Cardiac fibroblast (primary cell): ENCODE results near the gene BRSK2.

ENCODE experiments used
- DNase-seq, 2 donors: peaks; one replicate each; pipeline versions ENCODE4 v3.0.0 to v3.0.0-alpha.2; 2010; ENCODE audit warnings: low read depth in 2 of 2
- H3K4me3 ChIP-seq, 2 donors: replicated peaks in 1 of 2; 1 replicate in 1 of 2; 2 replicates in 1 of 2; pipeline ENCODE4 v1.5.1; 2011; ENCODE audit warnings: low read depth in 2 of 2, low read length in 2 of 2, mild to moderate bottlenecking in 2 of 2, moderate library complexity in 1 of 2
- TF ChIP-seq, protein P1 (sequence below): IDR thresholded peaks from one replicate; pipeline ENCODE4 v1.5.1; 2011; ENCODE audit warnings: low read depth, mild to moderate bottlenecking, low read length, inconsistent platforms

Gene BRSK2

DNA sequence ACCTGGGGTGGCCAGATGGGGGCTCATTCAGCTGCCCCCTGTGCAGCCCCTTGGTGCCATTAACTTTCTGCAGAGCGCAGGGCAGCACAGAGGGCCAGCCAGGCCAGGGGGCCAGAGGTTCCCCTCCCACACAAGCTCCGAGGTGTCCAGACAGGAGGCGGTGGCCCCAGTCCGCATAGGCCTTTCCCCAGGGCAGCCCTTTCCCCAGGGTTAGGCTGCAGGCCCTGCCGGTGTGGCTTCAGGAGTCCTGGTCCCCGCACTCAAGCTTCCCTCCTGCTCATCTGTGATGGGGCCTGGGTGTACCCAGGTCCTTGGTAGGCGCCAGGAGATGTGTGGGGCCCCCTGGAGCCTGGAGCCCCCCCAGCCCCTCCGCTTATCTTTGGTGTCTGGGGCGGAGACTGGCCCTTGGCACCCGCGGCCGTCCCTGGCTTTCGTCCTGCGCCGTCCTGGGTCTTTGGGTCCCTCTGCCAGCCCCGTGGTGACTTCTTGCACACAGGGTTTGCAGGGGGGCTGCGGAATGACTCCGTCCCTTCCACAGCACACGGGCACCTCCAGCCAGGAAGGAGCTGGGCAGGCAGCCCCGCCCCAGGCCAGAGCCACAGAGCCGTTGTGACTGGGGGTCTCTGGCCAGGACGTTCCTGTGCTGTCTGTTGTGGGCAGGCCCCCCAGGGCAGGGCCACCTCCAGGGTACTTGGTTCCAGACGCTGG lies 8.9 kb downstream of the BRSK2 start:
- TF ChIP-seq, protein P1, sequence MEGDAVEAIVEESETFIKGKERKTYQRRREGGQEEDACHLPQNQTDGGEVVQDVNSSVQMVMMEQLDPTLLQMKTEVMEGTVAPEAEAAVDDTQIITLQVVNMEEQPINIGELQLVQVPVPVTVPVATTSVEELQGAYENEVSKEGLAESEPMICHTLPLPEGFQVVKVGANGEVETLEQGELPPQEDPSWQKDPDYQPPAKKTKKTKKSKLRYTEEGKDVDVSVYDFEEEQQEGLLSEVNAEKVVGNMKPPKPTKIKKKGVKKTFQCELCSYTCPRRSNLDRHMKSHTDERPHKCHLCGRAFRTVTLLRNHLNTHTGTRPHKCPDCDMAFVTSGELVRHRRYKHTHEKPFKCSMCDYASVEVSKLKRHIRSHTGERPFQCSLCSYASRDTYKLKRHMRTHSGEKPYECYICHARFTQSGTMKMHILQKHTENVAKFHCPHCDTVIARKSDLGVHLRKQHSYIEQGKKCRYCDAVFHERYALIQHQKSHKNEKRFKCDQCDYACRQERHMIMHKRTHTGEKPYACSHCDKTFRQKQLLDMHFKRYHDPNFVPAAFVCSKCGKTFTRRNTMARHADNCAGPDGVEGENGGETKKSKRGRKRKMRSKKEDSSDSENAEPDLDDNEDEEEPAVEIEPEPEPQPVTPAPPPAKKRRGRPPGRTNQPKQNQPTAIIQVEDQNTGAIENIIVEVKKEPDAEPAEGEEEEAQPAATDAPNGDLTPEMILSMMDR = no peak
- H3K4me3 ChIP-seq = no peak overlapping the region
- DNase-seq = no peak

DNA sequence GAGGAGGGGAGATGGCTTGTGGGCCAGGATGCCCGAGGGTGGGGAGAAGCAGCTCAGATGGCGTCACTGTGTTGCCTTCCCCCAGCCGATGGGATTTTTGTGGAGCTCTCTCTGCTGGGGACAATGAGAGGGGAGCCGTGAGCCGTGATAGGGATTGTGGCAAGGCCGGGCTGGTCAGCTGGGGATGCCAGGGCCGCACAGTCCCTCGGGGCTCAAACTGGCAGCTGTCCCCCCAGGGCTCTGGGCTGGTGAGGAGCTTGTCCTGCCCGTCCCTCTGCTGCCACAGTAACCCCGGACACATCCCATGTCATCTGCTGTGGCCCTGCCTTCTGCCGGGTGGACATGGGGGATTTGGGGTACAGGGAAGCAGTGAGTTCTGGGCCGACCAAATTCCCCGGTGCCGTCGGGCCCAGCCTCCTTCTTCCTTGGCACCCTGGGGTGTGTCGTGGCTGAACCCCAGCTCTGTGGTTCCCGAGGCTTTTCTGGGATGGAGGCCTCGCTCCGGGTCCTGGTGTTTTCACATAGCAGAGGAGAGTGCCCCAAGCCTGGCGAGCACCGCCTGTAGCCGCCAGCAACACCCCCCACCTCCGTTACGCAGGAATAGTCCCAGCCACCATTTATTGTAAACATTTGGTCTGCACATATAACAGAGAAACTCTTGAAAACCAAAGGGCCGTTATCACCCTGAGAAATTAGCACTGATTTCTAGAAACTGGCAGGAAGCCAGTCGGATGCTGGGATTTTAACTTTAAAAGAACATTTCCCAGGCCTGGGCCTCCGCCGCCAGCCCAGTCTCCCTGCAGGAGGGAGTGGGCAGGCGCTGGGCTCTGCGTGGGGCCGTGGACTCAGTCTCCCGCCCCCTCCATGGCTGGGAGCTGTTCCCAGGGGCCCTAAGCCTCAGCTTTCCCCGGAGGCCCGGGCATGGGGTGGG lies 9.9 kb downstream of the BRSK2 start:
- DNase-seq = no peak
- TF ChIP-seq, protein P1 = no peak

DNA sequence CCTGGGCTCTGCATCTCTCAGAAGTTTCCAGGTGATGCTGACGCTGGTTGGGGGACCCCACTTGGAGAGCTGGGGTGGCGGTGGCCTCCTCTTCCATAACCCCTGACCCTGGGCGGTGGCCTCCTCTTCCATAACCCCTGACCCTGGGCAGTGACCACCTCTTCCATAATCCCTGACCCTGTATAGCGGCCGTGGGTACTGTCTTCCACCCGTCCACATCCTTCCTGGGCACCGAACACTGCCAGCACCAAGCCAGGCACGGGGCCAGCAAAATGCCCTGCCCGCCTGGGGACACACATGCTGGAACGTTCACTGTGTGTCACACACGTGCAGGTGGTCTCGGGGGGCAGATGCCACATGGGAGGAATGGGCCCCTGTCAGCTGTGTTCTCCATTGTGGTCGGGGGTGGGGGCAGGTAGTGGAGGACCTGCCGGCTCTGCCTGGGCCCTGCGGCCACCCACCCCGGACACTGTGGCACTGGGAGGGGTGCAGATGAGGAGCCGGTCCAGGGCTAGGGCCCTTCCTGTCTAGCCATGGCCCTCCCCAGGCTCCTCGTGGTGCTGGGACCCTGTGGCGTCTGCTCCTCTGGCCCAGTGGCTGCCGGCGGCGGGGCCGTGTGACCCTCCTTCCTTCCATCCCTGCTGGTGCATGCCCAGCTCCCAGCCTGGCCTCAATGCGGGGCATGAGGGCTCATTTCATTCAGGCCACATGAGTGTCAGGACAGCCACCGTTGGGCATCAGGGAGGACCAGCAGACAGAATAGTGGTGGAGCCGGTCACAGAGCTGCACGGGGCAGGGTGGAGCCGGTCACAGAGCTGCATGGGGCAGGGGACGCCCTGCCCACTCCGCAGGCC lies 10.8 kb downstream of the BRSK2 start:
- TF ChIP-seq, protein P1 = no peak
- no peak for DNase-seq
- H3K4me3 ChIP-seq = no peak overlapping the region

More for the DNA sequence above, 9.9 kb downstream of the BRSK2 start:
- H3K4me3 ChIP-seq = no peak overlapping the region

DNA sequence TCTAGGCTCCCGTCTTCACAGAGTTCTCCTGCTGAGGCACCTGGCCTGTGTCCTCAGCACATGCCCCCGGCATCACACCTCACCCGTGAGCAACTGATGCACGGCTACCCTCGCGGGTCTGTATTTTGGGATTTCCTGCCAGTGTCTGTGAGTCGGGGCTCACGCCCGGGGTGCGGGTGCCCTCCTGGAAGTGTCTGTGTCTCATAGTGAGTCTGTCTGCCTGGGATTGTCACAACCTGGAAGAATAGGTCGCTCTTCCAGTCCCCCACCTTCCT lies 11.4 kb downstream of the BRSK2 start:
- no peak overlapping the region for H3K4me3 ChIP-seq
- TF ChIP-seq, protein P1 = no peak
- no peak for DNase-seq

DNA sequence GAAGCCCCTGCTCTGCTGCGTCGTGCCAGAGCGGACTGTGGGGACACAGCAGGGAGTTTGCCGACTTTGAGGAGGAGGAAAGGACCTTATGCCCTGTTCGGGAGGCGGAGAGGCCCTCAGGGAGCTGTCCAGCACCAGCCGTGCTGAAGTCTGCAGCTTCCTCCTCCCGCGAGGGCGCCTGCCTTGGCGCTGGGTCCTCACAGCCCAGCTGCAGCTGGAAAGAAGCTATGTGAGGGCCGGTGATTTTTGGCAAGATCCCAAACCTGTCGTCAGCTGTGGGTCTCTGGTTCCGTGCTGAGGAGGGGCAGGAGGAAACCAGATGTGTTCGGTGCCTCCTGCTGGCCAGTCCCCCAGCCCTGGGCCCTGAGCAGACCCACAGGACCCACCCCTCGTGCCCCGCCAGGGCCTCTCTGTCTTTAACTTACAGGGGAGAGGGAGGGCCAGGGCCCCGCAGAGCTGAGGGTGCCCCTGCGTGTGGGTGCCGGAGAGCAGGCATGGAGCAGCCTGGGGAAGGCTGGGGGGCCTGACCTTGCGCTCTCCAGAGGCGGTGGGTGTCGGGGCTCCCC lies 12.0 kb downstream of the BRSK2 start:
- H3K4me3 ChIP-seq = no peak overlapping the region
- peak; percentile 59 to 69 for DNase-seq
- TF ChIP-seq, protein P1 = no peak

DNA sequence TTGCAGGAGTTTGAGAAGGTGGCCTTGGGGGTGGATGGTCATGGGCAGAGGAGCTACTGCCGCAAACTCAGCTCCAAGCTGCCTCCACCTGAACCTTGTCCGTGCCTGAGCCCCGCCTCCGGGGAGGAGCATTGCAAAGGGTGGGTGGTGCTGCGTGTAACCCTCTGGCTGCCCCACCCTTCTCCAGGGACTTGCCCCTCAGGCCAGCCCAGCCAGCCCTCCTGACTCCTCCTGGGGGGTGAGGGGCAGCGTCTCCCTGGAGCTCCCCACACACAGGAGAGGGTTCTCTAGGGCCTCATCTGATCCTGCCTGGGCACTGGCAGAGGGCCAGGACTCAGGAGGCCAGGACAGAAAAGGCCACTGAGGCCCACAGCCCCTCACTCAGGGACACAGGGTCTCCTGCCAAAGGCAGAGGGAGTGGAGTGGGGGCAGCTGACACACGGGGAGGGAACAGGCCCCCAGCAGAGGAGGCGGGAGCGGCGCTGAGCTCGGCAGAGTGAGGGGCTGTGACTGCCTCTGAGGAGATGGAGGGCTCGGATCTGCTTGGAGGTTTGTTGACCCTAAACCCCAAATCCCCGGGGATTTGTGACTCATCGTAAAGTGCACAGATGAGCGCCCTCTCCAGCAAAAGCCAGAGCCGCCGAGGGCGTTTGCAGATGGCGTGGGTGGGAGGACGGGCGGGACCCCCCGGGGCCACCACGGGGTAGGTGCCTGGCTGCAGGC lies 12.8 kb downstream of the BRSK2 start:
- no peak overlapping the region for H3K4me3 ChIP-seq
- peak in 1 of 2 donors; percentile 29 for DNase-seq
- TF ChIP-seq, protein P1 = no peak
